GM19099 (cell line): ENCODE measurements around the gene ASIC1.
A peak's percentile ranks its signal among the peaks of the same experiment; 100 is the strongest.

ENCODE experiments used
- POLR2A ChIP-seq: IDR thresholded peaks from 3 replicates; pipeline ENCODE4 v1.6.1; 2011; ENCODE audit warnings: low read depth; ENCODE audit not compliant: insufficient read length; ENCODE audit errors: extremely low read depth

Gene ASIC1

GRCh38 chr12:50057000-50057841 lies at the start of gene ASIC1:
Gene ASIC1 (plus strand): TSS chr12:50057596. CDS start chr12:50058767, 1,171 bp downstream.
- no peak for TF ChIP-seq POLR2A

GRCh38 chr12:50013361-50014147 lies 43.8 kb upstream of the ASIC1 start:
- TF ChIP-seq POLR2A = no peak

GRCh38 chr12:50014342-50014741 lies 43.1 kb upstream of the ASIC1 start:
- TF ChIP-seq POLR2A = no peak

- no peak for TF ChIP-seq POLR2A
These were observed 40.6 kb upstream of the ASIC1 start for GRCh38 chr12:50016501-50017475.

- TF ChIP-seq POLR2A = no peak
These were observed 39.8 kb upstream of the ASIC1 start for GRCh38 chr12:50017641-50018040.

- TF ChIP-seq POLR2A = no peak
These were observed 39.2 kb upstream of the ASIC1 start for GRCh38 chr12:50018154-50018553.

DNA sequence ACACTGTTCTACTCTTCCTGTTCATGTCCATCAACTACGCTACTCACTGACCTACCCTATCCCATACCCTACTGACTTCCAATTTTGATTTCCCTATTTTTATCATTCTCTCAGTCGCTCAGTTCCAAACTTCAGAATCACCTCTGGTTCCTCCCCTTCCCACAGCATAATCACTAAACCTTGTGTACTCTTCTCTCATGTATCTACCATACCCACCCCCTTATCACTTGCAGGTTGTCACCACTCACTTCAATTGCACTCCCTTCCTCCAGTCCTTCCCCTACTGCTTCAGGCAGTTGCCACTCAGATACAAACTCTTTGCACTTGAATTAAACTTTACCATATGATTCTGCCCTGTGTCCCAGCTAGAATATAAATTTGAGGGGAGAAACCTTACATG lies 38.4 kb upstream of the ASIC1 start:
- TF ChIP-seq POLR2A = no peak

DNA sequence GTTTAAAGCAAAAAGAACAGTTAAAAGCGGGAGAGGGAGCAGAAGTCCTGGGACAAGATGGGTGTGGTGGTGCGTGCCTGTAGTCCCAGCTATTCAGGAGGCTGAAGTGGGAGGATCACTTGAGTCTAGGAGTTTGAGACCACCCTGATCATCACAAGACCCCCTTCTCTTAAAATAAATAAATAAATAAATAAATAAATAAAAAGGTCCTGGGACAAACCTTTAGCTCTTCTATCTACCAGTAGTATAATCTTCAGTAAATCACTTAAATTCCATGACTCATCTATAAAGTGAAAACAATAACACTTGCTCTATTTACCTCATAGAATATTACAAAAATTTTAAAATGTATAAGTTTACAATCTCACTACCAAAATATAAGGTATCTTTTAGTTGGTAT lies 37.9 kb upstream of the ASIC1 start:
- no peak for TF ChIP-seq POLR2A

DNA sequence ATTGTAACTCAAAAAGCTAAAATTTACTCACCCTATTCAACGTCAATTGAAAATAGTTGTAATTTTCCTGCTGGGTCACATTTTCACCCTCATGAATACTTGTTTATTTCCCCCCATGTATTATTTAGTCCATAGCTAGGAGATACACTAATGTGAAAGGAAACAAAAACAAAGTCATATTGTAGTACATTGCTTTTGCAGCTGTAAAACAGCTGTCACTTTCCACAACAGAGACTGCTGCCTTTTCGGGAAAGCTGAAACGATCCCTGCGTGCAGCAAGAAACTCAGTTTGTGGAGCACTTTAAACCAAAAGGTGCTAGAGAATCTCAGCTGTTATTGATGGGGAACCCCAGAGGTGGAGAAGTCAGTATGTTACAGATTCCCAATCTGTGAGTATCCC lies 36.4 kb upstream of the ASIC1 start:
- TF ChIP-seq POLR2A = no peak

GRCh38 chr12:50022903-50023302 lies 34.5 kb upstream of the ASIC1 start:
- no peak for TF ChIP-seq POLR2A

DNA sequence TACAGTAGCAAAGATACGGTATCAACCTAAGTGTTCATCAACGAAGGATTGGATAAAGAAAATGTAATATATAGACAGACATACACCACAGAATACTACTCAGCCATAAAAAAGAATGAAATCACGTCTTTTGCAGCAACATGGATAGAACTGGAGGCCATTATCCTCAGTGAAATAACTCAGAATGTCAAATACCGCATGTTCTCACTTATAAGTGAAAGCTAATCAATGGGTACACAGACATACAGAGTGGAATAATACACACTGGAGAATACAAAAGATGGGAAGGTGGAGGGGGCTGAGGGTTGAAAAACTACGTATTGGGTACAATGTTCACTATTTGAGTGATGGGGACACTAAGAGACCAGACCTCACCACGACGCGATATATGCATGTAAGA lies 33.2 kb upstream of the ASIC1 start:
- no peak for TF ChIP-seq POLR2A

DNA sequence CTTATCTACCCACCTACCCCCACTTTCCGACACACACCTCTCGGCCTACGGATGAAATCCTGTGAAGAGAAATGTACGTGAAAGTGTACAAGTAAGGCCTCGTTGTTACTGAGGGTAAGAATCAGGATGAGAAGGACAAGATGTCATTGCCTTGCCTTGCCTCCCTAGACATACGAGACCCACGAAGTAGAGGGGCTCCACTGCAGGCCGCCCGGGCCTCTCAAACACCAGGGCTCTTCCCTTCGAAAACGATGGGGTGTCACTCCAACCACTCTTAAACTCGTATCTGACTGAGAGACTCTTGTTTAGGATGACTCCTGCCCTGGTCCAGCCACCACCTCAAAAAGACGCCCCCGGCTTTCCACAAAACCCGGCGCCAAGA lies 32.6 kb upstream of the ASIC1 start:
- no peak for TF ChIP-seq POLR2A

DNA sequence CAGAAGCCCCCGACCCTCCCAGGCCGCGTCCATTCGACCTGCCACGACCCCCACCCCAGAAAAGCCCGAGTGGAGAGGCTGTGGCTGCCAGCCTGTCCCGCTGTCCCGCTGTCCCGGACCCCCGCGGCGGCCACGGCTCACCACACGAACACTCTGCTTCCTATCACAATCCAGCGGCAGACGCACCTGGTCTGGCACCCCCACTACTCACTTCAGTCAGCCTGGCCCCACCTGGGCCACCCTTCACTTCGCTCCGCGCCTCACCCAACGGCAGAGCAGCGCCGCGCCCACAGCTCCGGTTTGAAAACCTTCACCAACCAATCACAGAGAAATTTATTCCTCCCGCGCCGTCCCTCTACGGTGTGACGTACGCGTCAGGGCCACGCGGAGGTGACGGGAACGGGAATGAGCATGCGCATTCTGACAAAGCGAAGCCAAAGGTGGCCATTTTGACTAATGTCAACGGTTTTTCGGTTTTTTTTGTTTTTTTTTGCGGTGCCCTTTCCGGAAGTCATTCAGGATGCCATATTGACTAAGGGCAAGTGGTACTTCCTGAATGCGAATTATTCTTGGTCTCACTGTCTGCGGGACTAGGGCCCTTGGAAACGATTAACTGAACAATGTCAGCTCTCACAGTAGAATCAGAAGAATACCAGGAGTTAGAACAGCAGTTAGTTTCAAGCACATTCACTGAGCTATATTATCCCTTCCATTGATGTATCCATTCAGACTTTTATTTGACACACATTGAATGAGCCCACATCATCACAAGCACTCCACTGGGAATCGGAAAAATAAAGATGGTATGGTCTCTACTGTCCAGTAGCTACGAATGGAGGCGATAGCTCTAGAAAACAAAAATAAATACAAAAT lies 32.0 kb upstream of the ASIC1 start, which contains the start of gene RACGAP1:
TSS of gene RACGAP1 (minus strand) at position 308 of the 873 bp plus-strand sequence. CDS start 8,779 bp downstream, outside the sequence.
- TF ChIP-seq POLR2A = peak; percentile 76

- no peak for TF ChIP-seq POLR2A
These were observed 30.7 kb upstream of the ASIC1 start for GRCh38 chr12:50026691-50027090.
